DMS114 treated with DMSO at 0.1 percent for 48 hours (cell line): ENCODE measurements around the gene MAFF.

Experiments used
- DNase-seq: peaks from one replicate; lab custom pipeline; 2025; ENCODE audit not compliant: unreplicated experiment; lab: John Stamatoyannopoulos, UW

Gene MAFF

GRCh38 chr22:38246046-38246658 is 44.4 kb downstream of the MAFF start:
- no peak for DNase-seq

DNA sequence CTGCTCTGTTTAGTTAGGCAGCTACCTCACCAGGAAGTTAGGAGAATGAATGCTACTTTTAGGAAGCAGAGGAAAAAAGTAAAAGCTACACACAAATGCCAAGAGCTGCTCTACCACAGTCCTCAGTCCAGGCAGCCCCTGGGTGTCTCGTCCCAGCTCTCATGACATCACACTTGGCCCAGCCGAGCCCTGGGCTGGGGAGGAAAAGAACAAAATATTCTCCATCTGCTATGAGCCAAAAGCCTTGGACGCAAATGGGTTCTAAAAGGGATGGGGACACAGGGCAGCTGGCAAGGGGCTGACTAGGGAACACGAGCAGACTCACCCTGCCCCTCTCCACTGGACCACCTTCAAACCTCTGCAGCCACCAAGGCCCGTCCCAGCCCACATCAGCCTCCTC is 44.9 kb downstream of the MAFF start:
- DNase-seq: no peak

GRCh38 chr22:38247713-38248112 is 45.9 kb downstream of the MAFF start:
- DNase-seq: no peak

- DNase-seq: no peak
Measured at GRCh38 chr22:38248280-38248679, 46.5 kb downstream of the MAFF start.

DNA sequence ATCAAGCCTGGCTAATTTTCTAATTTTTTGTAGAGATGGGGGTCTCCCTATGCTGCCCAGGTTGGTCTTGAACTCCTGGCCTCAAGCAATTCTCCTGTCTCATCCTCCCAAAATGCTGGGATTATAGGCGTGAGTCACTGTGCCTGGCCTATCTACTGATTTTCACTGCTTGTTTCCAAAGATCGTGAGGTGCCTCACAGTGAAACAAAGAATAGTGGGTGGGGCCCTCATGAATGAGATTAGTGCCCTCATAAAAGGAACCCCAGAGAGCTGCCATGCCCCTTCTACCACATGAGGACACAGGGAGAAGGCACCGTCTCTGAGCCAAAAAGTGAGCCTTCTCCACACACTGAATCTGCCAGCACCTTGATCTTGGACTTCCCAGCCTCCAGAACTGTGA is 47.5 kb downstream of the MAFF start:
- no peak for DNase-seq

- DNase-seq: no peak
Measured at GRCh38 chr22:38249803-38250642, 48.2 kb downstream of the MAFF start.

DNA sequence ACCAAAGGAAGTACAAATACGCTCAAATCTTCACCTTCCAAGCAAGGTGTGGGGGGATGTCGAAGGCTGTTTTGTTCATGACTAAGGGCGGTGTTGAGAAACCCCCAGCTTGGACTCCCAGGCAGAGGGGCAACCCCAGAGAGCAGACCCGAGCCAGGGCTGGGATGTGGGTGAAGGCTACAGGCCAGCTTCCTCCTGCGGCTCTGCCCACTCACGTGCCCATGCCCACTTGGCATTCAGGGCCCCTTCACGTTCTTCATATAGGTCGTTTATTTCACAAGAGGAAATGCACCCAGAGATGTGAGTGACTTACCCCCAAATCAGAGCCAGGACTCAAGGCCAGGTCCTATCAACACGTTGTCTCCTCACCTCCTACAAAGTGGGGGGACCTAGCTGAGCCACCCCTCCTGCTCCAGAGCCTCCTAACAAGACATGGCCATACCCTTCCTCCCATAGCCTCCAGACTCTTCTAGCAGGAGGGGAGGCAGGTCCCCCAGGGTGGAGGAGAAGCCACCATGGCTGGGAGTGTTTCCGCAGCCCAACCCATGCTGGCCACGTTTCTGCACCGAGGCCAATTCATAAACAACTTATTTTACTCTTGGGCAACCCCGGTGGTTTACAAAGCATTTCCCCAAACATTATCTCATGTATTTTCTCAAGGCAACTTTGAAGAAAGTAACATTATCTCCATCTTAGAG is 49.0 kb downstream of the MAFF start:
- DNase-seq: no peak

DNA sequence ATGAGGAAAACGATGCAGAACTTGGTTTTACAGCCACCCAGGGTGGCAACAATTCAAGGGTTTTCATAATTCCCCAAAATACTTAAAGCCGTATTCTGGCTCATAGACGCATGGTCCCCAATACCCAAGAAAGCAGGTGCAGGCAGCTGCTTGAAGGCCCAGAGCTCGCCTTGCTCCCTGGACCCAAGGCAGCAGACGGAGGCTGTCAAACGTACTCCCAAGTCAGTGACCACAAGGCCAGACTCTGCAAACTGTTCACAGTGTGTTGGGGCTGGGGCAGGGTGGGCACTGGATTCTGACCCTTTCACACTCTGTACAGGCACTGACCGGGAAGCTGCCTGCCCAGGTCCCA is 49.5 kb downstream of the MAFF start:
- no peak for DNase-seq

DNA sequence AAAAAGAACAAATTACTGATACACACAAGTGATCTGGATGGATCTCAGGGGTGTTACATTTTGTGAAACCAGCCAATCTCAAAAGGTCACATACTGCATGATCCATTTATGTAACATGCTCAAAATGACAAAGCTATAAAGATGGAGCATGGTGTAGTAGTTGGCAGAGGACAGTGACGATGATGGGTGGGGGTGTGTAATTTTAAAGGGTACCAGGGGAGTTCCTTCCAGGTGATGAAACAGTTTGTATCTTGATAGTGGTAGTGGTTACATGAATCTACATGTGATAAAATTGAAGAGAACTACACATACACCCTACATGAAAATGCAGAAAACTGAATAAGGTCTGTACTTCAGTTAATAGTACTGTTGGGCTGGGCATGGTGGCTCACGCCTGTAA is 53.9 kb downstream of the MAFF start:
- no peak for DNase-seq

GRCh38 chr22:38257181-38257580 is 55.4 kb downstream of the MAFF start:
- no peak for DNase-seq

DNA sequence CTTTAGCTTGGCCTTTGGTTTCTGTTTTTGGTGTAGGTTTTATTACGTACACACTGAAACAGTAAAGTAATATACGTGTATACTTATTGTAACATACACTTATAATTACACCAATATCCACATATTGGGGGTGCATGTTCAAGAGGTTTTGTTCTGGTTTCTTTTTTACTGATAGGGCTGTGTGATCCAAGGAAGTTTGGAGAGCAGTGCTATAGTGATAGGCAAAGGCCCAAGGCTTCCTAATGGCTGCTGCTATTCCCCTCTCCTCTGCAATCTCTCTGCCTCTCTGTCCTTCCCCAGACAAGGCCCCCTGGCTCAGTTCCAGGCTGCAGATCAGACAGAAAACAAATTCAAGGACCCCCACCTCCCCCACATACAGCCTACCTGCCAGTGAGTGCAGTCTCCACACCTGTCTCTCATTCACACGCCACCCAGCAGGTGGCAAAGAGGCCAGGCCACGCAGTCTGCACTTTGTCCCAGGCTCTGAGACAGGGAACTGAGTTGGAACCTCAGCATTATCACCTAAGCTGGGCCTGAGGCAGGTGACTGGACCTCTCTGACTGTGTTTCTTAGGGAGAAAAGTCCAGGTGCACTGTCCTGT is 56.0 kb downstream of the MAFF start:
- no peak for DNase-seq

DNA sequence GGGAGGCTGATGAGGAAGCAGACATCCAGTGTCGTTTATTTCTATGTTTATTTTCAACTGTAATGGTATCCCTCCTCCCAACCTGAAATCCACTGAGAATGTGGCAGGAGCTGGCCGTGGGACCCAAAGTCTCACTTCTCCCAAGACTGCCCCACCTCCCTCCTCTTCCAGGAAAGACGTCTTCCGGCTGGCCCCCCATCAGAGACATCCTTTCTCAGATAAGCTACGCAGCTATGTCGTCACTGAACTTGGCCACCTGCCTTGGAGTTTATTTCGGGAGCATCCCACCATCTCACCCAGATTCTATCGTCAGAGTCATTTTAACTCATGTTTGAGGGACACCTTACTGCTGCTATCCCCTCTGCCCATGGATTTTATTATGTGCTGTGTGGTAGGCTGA is 57.1 kb downstream of the MAFF start:
- DNase-seq: no peak

DNA sequence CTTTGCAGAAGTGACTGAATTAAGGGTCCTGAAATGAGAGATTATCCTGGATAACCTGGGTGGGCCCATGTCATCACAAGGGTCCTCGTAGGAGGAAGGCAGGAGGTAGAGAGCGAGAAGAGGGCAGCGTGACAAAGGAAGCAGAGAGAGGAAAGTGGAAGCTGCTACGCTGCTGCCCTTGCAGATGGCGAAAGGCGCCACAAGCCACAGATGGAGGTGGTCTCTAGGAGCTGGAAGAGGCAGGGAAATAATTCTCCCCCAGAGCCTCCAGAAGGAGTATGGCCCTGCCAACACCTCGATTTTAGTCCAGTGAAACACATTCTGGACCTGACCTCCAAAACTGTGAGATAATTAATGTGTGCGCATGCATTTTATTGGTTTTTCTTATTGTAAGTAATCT is 57.6 kb downstream of the MAFF start:
- DNase-seq: no peak

GRCh38 chr22:38260761-38261681 is 59.2 kb downstream of the MAFF start:
- no peak for DNase-seq

GRCh38 chr22:38262051-38262795 is 60.4 kb downstream of the MAFF start:
- no peak for DNase-seq

DNA sequence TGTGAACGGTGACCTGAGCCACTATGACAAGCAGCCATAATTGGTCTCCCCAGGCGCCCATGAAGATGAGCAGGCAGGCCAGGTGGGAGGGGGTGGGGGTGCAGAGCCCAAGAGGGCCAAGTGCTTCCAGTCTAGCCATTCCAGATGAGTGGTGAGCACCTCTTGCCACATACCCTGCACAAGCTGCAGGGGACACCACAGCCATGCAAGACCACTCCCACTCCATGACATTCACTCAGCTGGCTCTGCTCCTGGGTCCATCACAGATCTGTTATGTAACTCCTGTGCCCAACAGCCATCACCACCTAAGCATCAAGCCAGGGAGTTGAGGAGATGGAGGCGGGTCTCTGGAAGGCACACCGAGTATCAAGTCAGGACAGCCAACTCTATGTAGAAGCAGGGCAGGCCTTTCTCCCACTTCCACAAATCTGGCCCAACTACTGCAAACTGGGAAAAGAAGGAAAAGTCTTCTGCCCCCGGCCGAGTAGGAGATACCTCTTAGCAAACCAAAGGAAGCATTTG is 62.6 kb downstream of the MAFF start:
- no peak for DNase-seq
